ENCODE data around the gene DNAJA4. TPM values are rescaled to one million over a fixed set of nuclear protein-coding genes. Genes with fewer than 3 reads are reported as not detected.

Gene DNAJA4
- polyA plus RNA-seq, 1 donor from 2014 or later: 0.66 TPM

GRCh38 chr15:78321786-78322185, 57.4 kb downstream of the DNAJA4 start:
- H4K20me1 ChIP-seq (ENCODE audit: insufficient read depth): no peaks in the 10 kb centered on the region
- no peaks in the 10 kb centered on the region for H3K36me3 ChIP-seq (ENCODE audit: insufficient read depth, low read length)
- H3K79me2 ChIP-seq (replicated peaks; ENCODE audit: insufficient read depth, low read length): no peaks in the 10 kb centered on the region
- no peak overlapping the region for H3K4me3 ChIP-seq (ENCODE audit: low read length)
- no peak overlapping the region for H3K4me2 ChIP-seq (ENCODE audit: low read length)
- peak overlapping the region; percentile 44 for H3K27ac ChIP-seq (ENCODE audit: low read length)
- H3K9me2 ChIP-seq (ENCODE audit: insufficient read depth, low read length): no peaks in the 10 kb centered on the region
- no peak for TF ChIP-seq MXI1 (conservative IDR thresholded peaks at IDR 0.05; ENCODE audit: poor library complexity, severe bottlenecking)
- TF ChIP-seq RAD21 (conservative IDR thresholded peaks at IDR 0.05): no peak
- TF ChIP-seq TAF1 (IDR thresholded peaks at IDR 0.05; ENCODE audit: low read depth): no peak
- TF ChIP-seq REST (IDR thresholded peaks at IDR 0.05; ENCODE audit: borderline replicate concordance): no peak
- no peak for TF ChIP-seq POLR2AphosphoS5 (IDR thresholded peaks at IDR 0.05)
- no peak for TF ChIP-seq CTCF (IDR thresholded peaks at IDR 0.05; ENCODE audit: poor library complexity, severe bottlenecking)
- TF ChIP-seq EP300 (conservative IDR thresholded peaks at IDR 0.05; ENCODE audit: poor library complexity, severe bottlenecking): no peak
- TF ChIP-seq EZH2 (IDR thresholded peaks at IDR 0.05; ENCODE audit: borderline replicate concordance, insufficient read depth, low read length, poor library complexity, severe bottlenecking): no peak
- TF ChIP-seq SMC3 (conservative IDR thresholded peaks at IDR 0.05; ENCODE audit: poor library complexity): no peak
- peak overlapping the region; percentile 59 for H2AFZ ChIP-seq (ENCODE audit: low read depth, low read length)
- no peaks in the 10 kb centered on the region for H3K9me3 ChIP-seq (ENCODE audit: low read length)
- H3K9ac ChIP-seq (ENCODE audit: low read length): peak overlapping the region; percentile 62
- H3K27me3 ChIP-seq (ENCODE audit: insufficient read depth, low read depth, low read length): no peaks in the 10 kb centered on the region
- H3F3A ChIP-seq (ENCODE audit: insufficient read depth, low read length, poor library complexity, severe bottlenecking): no peaks in the 10 kb centered on the region

- H3K27ac ChIP-seq (ENCODE audit: low read length): peak overlapping the region; percentile 44
- no peaks in the 10 kb centered on the region for H3K27me3 ChIP-seq (ENCODE audit: insufficient read depth, low read depth, low read length)
- no peaks in the 10 kb centered on the region for H3K9me3 ChIP-seq (ENCODE audit: low read length)
- H3K9me2 ChIP-seq (ENCODE audit: insufficient read depth, low read length): no peaks in the 10 kb centered on the region
- TF ChIP-seq CTCF (IDR thresholded peaks at IDR 0.05; ENCODE audit: poor library complexity, severe bottlenecking): no peak
- TF ChIP-seq REST (IDR thresholded peaks at IDR 0.05; ENCODE audit: borderline replicate concordance): no peak
- TF ChIP-seq SMC3 (conservative IDR thresholded peaks at IDR 0.05; ENCODE audit: poor library complexity): no peak
- peak; percentile 40 for TF ChIP-seq POLR2AphosphoS5 (IDR thresholded peaks at IDR 0.05)
- no peaks in the 10 kb centered on the region for H3F3A ChIP-seq (ENCODE audit: insufficient read depth, low read length, poor library complexity, severe bottlenecking)
- H3K36me3 ChIP-seq (ENCODE audit: insufficient read depth, low read length): no peaks in the 10 kb centered on the region
- peak overlapping the region; percentile 25 for H3K4me3 ChIP-seq (ENCODE audit: low read length)
- no peaks in the 10 kb centered on the region for H4K20me1 ChIP-seq (ENCODE audit: insufficient read depth)
- H3K79me2 ChIP-seq (replicated peaks; ENCODE audit: insufficient read depth, low read length): no peaks in the 10 kb centered on the region
- H3K4me2 ChIP-seq (ENCODE audit: low read length): peak overlapping the region; percentile 47
- peak overlapping the region; percentile 59 for H2AFZ ChIP-seq (ENCODE audit: low read depth, low read length)
- peak overlapping the region; percentile 62 for H3K9ac ChIP-seq (ENCODE audit: low read length)
Measured at GRCh38 chr15:78322243-78322642, 57.9 kb downstream of the DNAJA4 start.

All from neural cell (in vitro differentiated cells).